Measurements from ENCODE around the gene ZNF423.

The ZNF423 gene

DNA sequence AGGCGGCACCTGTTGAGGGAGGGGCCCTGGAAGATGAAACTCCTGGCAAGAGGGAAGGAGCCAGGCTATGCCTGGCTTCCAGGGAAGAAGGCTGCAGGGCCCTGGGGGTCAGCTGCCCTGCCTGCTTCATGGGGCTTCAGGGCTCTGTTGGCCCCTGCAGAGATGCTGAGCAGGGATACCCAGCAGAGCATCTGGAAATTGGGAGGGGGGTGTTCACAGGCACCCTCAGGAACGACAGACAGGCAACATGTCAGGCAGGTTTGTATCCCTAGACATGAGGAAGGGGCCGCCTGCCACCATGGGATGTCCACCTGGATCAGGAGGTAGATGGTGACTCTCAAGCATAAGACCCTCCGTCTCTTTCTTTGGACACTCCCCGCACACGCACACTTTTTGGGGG is 13.8 kb upstream of the ZNF423 start:
- no peak for DNase-seq

DNA sequence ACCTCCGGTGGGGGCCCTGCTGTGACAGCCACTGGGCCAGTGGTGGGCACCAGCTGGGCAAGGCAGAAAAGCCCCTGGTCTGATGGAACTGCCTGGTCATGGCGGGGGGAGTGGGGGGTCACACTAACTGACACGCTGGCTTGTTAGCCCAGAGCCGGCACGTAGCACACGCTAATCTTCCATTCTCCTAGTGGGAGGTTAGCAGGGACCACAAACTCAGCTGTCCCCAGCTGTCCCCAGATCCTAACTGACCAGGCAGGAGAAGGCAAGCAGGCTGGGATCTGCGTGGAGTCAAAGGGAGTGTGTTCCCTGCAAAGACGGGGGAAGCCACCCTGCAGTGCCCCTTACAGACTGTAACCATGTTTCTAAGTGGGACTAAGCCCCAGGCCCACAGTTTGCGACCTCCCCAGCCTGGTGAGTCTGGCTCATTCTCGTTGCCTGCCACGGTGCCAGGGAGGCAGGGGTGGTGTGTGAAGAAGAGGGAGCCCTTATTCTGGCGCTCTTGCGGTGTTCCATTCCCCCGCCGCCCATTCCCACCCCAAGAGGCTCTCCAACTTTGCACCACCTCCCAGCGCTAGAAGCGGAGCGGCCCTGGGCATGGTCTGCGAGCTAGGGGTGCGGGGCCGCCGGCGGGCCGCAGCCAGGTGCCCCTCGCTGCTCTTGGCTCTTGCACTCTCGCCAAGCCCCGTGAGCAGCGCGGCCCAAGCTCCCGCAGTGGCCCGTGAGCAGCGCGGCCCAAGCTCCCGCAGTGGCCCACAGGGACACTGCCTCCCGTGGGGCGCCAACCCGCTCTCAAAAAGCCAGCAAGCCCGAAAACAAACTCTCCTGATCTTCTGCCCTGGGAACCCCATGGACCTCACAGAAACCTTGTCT is 12.1 kb upstream of the ZNF423 start:
- no peak for DNase-seq

GRCh38 chr16:49867234-49867633 is 11.3 kb upstream of the ZNF423 start:
- DNase-seq = no peak

DNA sequence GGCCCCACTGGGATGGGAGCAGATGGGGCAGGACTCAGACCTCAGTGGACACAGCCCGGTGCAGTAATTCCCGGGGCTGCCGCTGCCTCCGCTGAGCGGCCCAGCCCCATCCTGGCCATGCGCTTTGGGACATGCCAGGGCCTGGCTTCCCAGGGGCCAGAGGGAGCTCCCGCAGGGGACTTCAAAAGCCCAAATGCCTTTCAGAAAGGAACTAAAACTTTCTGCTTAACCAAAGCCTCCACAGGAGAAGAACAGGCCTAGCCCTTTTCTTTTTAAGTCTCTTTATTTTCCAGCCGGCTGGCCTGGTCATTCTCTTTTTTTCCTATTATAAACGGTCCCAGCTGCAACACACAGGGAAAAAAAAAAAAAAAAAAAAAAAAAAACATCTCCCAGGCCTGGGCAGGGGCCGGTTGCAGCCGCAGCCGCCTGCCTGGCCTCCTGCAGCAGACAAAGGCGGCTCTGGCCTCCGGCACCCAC is 10.7 kb upstream of the ZNF423 start:
- DNase-seq = no peak

- no peak for DNase-seq
These were observed 6.8 kb upstream of the ZNF423 start for GRCh38 chr16:49862694-49863093.

GRCh38 chr16:49861299-49861698 is 5.4 kb upstream of the ZNF423 start:
- DNase-seq = no peak

DNA sequence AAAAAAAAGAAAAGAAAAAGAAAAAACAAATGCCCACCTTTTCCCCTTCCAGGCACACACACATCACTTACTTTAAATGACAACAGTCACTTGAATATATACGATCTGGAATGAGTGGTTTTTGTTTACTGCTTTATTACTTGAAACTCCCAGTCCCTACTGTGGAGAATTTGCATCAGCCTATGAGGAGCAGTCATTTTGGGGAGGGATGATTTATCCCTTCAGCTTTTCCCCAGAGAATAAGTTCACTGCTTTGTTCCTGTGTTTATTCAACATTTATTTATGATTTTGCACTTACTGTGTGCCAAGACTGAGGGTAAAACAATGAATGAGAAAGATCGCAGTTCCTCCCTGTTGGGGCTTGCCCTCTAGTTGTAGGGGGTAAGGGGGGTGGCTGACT is 4.7 kb upstream of the ZNF423 start:
- no peak for DNase-seq

DNA sequence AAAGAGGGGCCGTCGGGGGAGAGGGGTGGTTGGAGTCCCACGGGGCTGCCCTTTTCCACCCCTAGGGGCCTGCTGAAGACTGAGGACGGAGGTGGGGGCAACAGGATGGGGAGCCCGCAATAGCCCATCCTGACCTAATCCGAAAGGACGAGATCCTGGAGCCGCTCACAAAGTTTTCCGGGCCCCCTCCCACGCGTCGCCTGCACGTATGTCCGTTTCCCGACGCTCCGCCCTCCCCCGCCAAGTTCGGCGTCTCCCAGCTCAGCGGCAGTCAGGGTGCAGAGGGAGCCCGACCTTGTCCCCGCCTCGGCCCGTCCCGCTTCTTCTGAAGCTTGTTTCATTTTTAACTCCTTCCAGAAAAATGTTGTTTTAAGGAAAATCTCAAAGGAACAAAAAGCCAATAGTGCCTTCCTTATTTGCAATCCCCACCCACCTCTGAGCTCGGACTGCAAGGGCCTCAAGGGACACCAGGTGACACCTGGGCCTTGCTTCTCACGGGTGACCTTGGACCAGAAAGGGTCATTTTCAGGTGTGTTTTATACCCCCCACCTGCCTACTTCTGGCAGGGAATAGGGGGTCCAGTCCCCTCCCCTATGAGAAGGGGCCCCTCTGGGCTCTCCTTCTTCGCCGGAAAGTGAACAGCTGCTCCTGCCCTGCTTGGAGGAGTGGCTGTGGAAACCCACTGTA is 3.4 kb upstream of the ZNF423 start:
- DNase-seq = no peak

GRCh38 chr16:49858200-49859124 is 2.5 kb upstream of the ZNF423 start:
- DNase-seq = no peak

DNA sequence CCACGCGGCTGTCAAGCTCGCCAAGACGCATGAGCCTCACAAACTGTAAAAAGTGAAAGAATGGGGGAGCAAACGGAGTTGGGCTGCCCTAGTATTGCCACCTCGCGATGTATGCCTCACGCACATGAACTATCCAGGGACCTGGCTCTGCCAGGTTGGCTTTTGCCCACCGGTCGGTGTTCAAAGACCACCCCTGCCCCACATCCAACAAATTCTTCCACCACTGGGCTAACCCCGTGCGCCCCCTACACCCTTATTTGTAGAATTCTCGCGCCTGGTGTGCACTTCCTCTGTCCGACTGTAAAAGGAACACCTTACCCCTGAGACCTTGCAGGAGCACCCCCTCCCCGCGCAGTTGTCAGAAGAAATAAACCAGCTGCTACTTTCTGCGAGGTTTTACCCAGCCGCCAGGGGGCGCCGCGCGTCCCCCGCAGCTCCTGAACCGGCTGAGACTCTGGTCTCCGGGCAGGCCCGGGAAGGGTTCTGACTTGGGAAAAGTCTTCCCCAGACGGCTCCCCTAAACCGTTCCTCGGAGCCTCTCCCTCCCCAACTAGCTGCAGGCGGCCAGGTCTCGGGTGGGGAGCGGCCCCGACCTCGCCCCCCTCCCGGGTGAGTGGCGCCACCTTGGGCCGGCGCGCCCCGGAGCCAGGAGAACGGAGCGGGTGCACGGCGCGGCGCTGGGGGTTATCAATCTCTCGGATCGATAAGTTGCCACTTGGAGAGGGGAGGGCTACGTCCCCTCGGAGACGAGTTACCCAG is 1.7 kb upstream of the ZNF423 start:
- peak; percentile 27 for DNase-seq

GRCh38 chr16:49856672-49857330 is 889 bp upstream of the ZNF423 start:
- no peak for DNase-seq

GRCh38 chr16:49855280-49855821 is 561 bp downstream of the ZNF423 start:
- peak; percentile 36 for DNase-seq

GRCh38 chr16:49854796-49855203 is 1.1 kb downstream of the ZNF423 start:
- no peak for DNase-seq

DNA sequence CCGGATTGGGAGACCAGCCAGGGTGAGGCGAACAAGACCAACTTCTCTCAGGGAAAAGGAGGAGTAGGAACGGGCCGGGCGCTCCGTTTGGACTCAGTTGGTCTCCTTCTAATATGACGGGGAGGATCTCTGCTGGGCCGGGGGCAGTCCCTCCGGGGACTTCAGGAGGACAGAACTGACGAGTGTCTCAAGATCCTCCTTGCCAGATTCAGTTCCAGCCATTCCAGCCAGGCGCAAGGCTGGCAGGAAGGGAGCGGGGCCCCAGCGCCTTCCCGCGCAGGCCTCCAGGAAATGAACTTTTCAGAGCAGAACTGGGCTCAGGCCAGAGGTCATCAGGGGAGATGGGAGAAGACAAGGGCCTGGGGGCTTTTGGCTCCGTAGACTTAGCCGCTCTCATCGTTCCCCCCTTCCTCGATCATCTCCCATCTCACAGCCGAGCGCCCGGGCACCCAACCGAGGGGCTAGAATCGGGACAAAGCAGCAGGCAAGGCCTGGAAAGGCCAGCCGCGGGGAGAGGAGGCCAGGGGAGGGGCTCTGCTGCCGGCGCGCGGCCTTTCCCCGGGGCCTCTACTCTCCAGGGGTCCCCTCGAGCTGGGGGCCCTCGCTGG is 1.6 kb downstream of the ZNF423 start:
- DNase-seq = no peak

DNA sequence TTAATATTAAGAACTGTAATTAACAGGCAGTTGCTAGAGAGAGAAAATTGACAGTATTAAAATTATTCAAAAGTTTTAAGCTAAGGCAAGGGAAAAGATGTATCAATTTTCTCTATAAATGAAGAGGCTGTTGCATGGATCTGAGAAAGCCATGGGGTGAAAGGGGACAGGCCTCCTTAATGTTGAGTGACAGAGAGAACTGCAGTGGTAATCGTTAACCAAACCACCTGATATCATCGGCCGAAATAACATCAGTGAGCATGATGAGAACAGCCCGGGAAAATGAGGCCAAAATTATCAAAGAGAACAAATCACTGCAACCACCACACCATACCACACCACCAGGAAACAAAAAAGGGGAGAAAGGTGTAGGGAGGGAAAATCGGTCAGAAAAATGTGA is 3.6 kb downstream of the ZNF423 start:
- DNase-seq = no peak

DNA sequence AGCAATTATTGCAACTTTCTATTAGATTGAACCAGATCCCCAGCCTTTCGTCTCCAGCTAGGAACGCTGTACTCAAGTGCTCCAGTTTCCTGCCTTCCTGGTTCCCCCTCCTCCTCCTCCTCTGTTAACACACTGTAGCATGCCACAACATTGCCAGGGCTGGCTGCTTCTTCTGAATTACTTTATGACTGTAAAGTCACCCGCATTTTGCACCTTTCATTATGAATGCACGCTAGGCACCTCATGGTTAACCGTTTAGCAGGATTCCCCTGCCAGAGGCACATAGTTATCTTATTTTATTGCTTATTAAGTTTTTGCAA is 4.5 kb downstream of the ZNF423 start:
- no peak for DNase-seq

GRCh38 chr16:49850558-49851467 is 5.1 kb downstream of the ZNF423 start:
- DNase-seq = no peak

DNA sequence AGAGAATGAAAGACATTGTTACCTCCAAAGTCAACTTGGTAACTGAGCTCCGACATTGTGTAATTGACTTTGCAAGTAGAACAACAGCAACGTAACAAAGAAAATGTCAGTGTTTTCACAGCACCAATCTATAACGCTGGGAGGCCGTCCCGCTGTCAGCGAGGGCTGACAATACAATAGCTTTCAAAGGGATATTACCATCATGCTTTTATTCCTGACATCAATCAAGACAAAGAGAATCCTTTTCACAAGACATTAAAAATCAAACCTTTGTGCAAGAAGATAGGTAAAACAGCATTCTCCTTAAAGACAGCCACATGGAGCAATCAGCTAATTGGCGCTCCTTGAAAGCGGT is 6.2 kb downstream of the ZNF423 start:
- no peak for DNase-seq

DNA sequence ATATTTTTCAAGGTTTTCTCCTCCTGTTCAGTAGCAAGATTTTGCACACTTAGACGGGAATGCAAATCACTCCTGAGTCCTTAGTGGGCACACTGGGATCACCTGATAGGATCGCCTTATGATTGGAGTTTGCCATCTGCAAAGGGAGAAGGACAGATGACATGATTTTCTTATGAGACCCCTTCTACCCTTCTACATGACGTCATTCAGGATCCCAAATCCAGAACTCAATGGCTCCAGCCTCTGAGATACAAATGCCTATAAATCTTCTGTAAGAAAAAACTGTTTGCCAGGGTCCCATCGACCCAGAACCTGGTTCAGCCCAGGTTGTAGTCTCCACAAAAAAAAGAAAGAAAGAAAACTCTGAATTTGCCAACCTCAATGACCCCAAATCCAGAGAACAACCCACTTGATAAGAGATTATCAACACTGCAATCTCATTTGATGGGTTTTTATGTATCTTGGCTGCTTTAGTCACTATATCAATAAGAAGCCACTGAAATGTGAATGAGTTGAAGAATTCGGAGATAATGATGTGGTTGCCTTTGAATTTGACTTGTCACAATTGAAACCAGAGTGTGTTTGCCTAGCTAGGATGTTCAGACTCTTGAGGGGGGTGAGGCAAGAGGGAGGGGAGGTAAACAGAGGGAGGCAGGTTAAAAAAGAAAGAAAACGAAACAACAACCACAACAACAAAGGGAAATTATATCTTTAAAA is 6.7 kb downstream of the ZNF423 start:
- no peak for DNase-seq

- DNase-seq = no peak
These were observed 7.4 kb downstream of the ZNF423 start for GRCh38 chr16:49848530-49848929.

All from CD4-positive, alpha-beta T cell treated with Interleukin-4 for 4 hours (primary cell).